Cardiac muscle cell (in vitro differentiated cells and primary cell): ENCODE measurements around the gene VMAC. TPM values are rescaled to one million over a fixed set of nuclear protein-coding genes. Genes with fewer than 3 reads are reported as not detected.
A peak's percentile ranks its signal among the peaks of the same experiment; 100 is the strongest.

Experiments used
- DNase-seq, 2 donors: peaks; one replicate each; pipeline versions ENCODE4 v3.0.0 to v3.0.0-alpha.2; 2010 to 2017; ENCODE audit warnings: low read depth in 1 of 2, low spot score in 1 of 2
- H3K27ac ChIP-seq: fragments of 200-600 bp; sonication (generic); 2 replicates; pipeline ENCODE4 v1.5.1; 2016
- H3K27me3 ChIP-seq: fragments of 200-600 bp; sonication (generic); 2 replicates; pipeline ENCODE4 v1.6.0; 2016; ENCODE audit warnings: control low read depth
- H3K36me3 ChIP-seq: fragments of 200-600 bp; sonication (generic); 2 replicates; pipeline ENCODE4 v1.5.1; 2016; ENCODE audit warnings: control low read depth
- H3K4me1 ChIP-seq: fragments of 200-600 bp; sonication (generic); 2 replicates; pipeline ENCODE4 v1.8.1; 2017; ENCODE audit warnings: low read depth, mild to moderate bottlenecking, mixed run types
- H3K4me3 ChIP-seq: fragments of 200-600 bp; sonication (generic); 2 replicates; pipeline ENCODE4 v1.5.1; 2016; ENCODE audit warnings: mild to moderate bottlenecking
- H3K9me3 ChIP-seq: fragments of 200-600 bp; sonication (generic); 2 replicates; pipeline ENCODE4 v1.5.1; 2017; ENCODE audit warnings: low read depth, mild to moderate bottlenecking, control low read depth
- CTCF ChIP-seq: IDR thresholded peaks from 2 replicates; pipeline ENCODE4 v1.5.1; 2012; ENCODE audit warnings: low read depth, mild to moderate bottlenecking, low read length
- polyA plus RNA-seq: library from polyadenylated mRNA; unstranded; fragments of >200 nt; fragmentation: Nextera tagmentation; extraction: Ambion mirVana; gene quantifications from 2 replicates; pipeline ENCODE4 v1.2.1, GENCODE V29; 2016
- total RNA-seq: library from RNA; depleted of rRNA; stranded (reverse); fragments of >200 nt; gene quantifications from 2 replicates; pipeline ENCODE4 v1.2.3, GENCODE V29; 2016

VMAC gene
- total and polyA plus RNA-seq, 2 experiments from 2014 or later, result 3.9 to 23.1 TPM

- no peaks in the 10 kb centered on the region for H3K27me3 ChIP-seq
- no peaks in the 10 kb centered on the region for H3K36me3 ChIP-seq
- no peak for DNase-seq
- peaks cover 60% of the 10 kb centered on the region for H3K4me1 ChIP-seq
- H3K9me3 ChIP-seq, result no peaks in the 10 kb centered on the region
- TF ChIP-seq CTCF, result no peak
- H3K27ac ChIP-seq, result peak overlapping the region; percentile 56
- H3K4me3 ChIP-seq, result no peak overlapping the region
Measured at GRCh38 chr19:5951338-5951861, 46.7 kb downstream of the VMAC start.

GRCh38 chr19:5952193-5953029 is 47.7 kb downstream of the VMAC start:
- Histone ChIP-seq H3K36me3 (no peaks in the 10 kb centered on the region), H3K9me3 (no peaks in the 10 kb centered on the region), H3K4me1 (peaks cover 70% of the 10 kb centered on the region), H3K27ac (peak overlapping the region; percentile 95), H3K27me3 (no peaks in the 10 kb centered on the region), H3K4me3 (no peak overlapping the region)
- no peak for DNase-seq
- no peak for TF ChIP-seq CTCF

- no peaks in the 10 kb centered on the region for H3K9me3 ChIP-seq
- TF ChIP-seq CTCF, result no peak
- no peak overlapping the region for H3K4me3 ChIP-seq
- no peaks in the 10 kb centered on the region for H3K36me3 ChIP-seq
- H3K27ac ChIP-seq, result peak overlapping the region; percentile 95
- H3K27me3 ChIP-seq, result no peaks in the 10 kb centered on the region
- no peak for DNase-seq
- peaks cover 77% of the 10 kb centered on the region for H3K4me1 ChIP-seq
Measured at GRCh38 chr19:5953030-5953589, 48.4 kb downstream of the VMAC start.

GRCh38 chr19:5953680-5954213 is 49.1 kb downstream of the VMAC start:
- H3K36me3 ChIP-seq, result no peaks in the 10 kb centered on the region
- peak overlapping the region; percentile 95 for H3K27ac ChIP-seq
- H3K9me3 ChIP-seq, result no peaks in the 10 kb centered on the region
- H3K4me1 ChIP-seq, result peaks cover 83% of the 10 kb centered on the region
- no peaks in the 10 kb centered on the region for H3K27me3 ChIP-seq
- DNase-seq, result no peak
- no peak overlapping the region for H3K4me3 ChIP-seq
- TF ChIP-seq CTCF, result no peak

- H3K4me1 ChIP-seq, result peaks cover 89% of the 10 kb centered on the region
- no peak for TF ChIP-seq CTCF
- H3K36me3 ChIP-seq, result no peaks in the 10 kb centered on the region
- H3K27me3 ChIP-seq, result no peaks in the 10 kb centered on the region
- peak overlapping the region; percentile 95 for H3K27ac ChIP-seq
- no peaks in the 10 kb centered on the region for H3K9me3 ChIP-seq
- H3K4me3 ChIP-seq, result no peak overlapping the region
- no peak for DNase-seq
Measured at GRCh38 chr19:5954293-5954692, 49.6 kb downstream of the VMAC start.
